PFSK-1 (cell line): ENCODE results near the gene PGM3.

Experiments used
- FOXP2 ChIP-seq: optimal IDR thresholded peaks from 2 replicates; pipeline ENCODE3; 2011; ENCODE audit warnings: borderline replicate concordance, control low read depth, inconsistent platforms; ENCODE audit not compliant: insufficient read depth; ENCODE audit errors: extremely low read length, extremely low read depth
- POLR2AphosphoS5 ChIP-seq: IDR thresholded peaks from 2 replicates; pipeline ENCODE4 v1.6.1; 2012; ENCODE audit warnings: low read depth, mild to moderate bottlenecking, control low read depth, low read length, moderate library complexity
- REST ChIP-seq, 2 experiments: IDR thresholded peaks; 2 replicates each; pipeline versions ENCODE4 v1.6.1 to v1.8.0; 2011 to 2012; ENCODE audit warnings: low read depth in 2 of 2, low read length in 2 of 2, control low read depth in 1 of 2, inconsistent platforms in 1 of 2, mild to moderate bottlenecking in 1 of 2, moderate library complexity in 1 of 2; ENCODE audit not compliant: insufficient read depth in 1 of 2
- SIN3A ChIP-seq: IDR thresholded peaks from 2 replicates; pipeline ENCODE4 v1.6.1; 2012; ENCODE audit warnings: mild to moderate bottlenecking, low read length, moderate library complexity, borderline replicate concordance; ENCODE audit not compliant: insufficient read depth
- TAF1 ChIP-seq: IDR thresholded peaks from 2 replicates; pipeline ENCODE4 v1.6.1; 2012; ENCODE audit warnings: low read length, control low read depth, borderline replicate concordance; ENCODE audit not compliant: insufficient read depth

GRCh38 chr6:83190626-83191025 is 2.4 kb downstream of the PGM3 start:
- TF ChIP-seq REST (IDR thresholded peaks at IDR 0.05; ENCODE audit: insufficient read depth in 1 of 2, low read depth in 2 of 2, low read length in 2 of 2) (no peak), POLR2AphosphoS5 (no peak), TAF1 (no peak), FOXP2 (no peak), SIN3A (no peak)
